Activated naive CD8-positive, alpha-beta T cell (primary cell): ENCODE results near the gene MRPL14.

Experiments
- H3K27ac Mint-ChIP-seq: one replicate; pipeline ENCODE4 v1.8.0; 2021; ENCODE audit warnings: mixed read lengths
- H3K27me3 Mint-ChIP-seq: one replicate; pipeline ENCODE4 v1.8.0; 2021; ENCODE audit warnings: mixed read lengths
- H3K36me3 Mint-ChIP-seq: one replicate; pipeline ENCODE4 v1.8.0; 2021; ENCODE audit warnings: mixed read lengths
- H3K4me1 Mint-ChIP-seq: one replicate; pipeline ENCODE4 v1.8.0; 2021; ENCODE audit warnings: low read depth, mixed read lengths
- H3K4me3 Mint-ChIP-seq: one replicate; pipeline ENCODE4 v1.8.0; 2021; ENCODE audit warnings: mild to moderate bottlenecking, mixed read lengths
- H3K9me3 Mint-ChIP-seq: one replicate; pipeline ENCODE4 v1.8.0; 2021; ENCODE audit warnings: low read depth, mixed read lengths

Gene MRPL14

GRCh38 chr6:44065443-44066140, 61.7 kb downstream of the MRPL14 start:
- H3K36me3 Mint-ChIP-seq, result no peaks in the 10 kb centered on the region
- no peak overlapping the region for H3K4me3 Mint-ChIP-seq
- H3K4me1 Mint-ChIP-seq, result no peaks in the 10 kb centered on the region
- H3K9me3 Mint-ChIP-seq, result no peaks in the 10 kb centered on the region
- H3K27me3 Mint-ChIP-seq, result peaks cover 2% of the 10 kb centered on the region
- no peak overlapping the region for H3K27ac Mint-ChIP-seq

- Mint-ChIP-seq H3K36me3 (no peaks in the 10 kb centered on the region), H3K27me3 (no peaks in the 10 kb centered on the region), H3K4me1 (no peaks in the 10 kb centered on the region), H3K9me3 (no peaks in the 10 kb centered on the region), H3K4me3 (no peak overlapping the region), H3K27ac (no peak overlapping the region)
These were observed 62.3 kb downstream of the MRPL14 start for GRCh38 chr6:44064948-44065272.

- Mint-ChIP-seq H3K4me1 (no peaks in the 10 kb centered on the region), H3K4me3 (no peak overlapping the region), H3K9me3 (no peaks in the 10 kb centered on the region), H3K36me3 (peaks cover 2% of the 10 kb centered on the region), H3K27ac (no peak overlapping the region), H3K27me3 (peaks cover 1% of the 10 kb centered on the region)
These were observed 62.9 kb downstream of the MRPL14 start for GRCh38 chr6:44064089-44064947.

GRCh38 chr6:44063561-44064059, 63.6 kb downstream of the MRPL14 start:
- Mint-ChIP-seq H3K27me3 (peaks cover 2% of the 10 kb centered on the region), H3K36me3 (peaks cover 2% of the 10 kb centered on the region), H3K27ac (no peak overlapping the region), H3K4me1 (no peaks in the 10 kb centered on the region), H3K4me3 (no peak overlapping the region), H3K9me3 (no peaks in the 10 kb centered on the region)
